Colonic mucosa (tissue), 4 donors: ENCODE results near the gene ZMIZ1. TPM values are rescaled to one million over a fixed set of nuclear protein-coding genes. Genes with fewer than 3 reads are reported as not detected.

ENCODE experiments used
- DNase-seq: peaks from one replicate; pipeline ENCODE4 v3.0.0-alpha.2; 2020
- H3K27ac ChIP-seq: fragments of 200-600 bp; one replicate; pipeline ENCODE4 v1.8.0; 2021
- H3K27me3 ChIP-seq: fragments of 200-600 bp; one replicate; pipeline ENCODE4 v1.8.0; 2021
- H3K36me3 ChIP-seq: fragments of 200-600 bp; one replicate; pipeline ENCODE4 v1.8.0; 2021
- H3K4me1 ChIP-seq: fragments of 200-600 bp; one replicate; pipeline ENCODE4 v1.8.0; 2021; ENCODE audit warnings: mild to moderate bottlenecking
- H3K4me3 ChIP-seq: fragments of 200-600 bp; one replicate; pipeline ENCODE4 v1.8.0; 2021
- H3K9ac ChIP-seq, 2 donors: one replicate each; pipeline ENCODE4 v1.7.0; 2013; ENCODE audit warnings: control low read depth in 2 of 2, low read depth in 2 of 2, low read length in 2 of 2
- H3K9me3 ChIP-seq: fragments of 200-600 bp; one replicate; pipeline ENCODE4 v1.8.0; 2021
- CTCF ChIP-seq: fragments of 200-600 bp; IDR thresholded peaks from one replicate; pipeline ENCODE4 v1.8.0; 2022; ENCODE audit warnings: antibody characterized with exemption, mild to moderate bottlenecking
- intact Hi-C: fragments of 100-400 bp; cut with DNase I; formaldehyde crosslinking; loops from one replicate; pipeline ENCODE4 v1.14.1; 2022
- total RNA-seq, 2 donors: library from RNA; stranded (reverse); fragmentation: NEBNext Ultra II Directional in 1 of 2; extraction: Animal tissue kit (Norgen Biotek cat#: 25700) in 1 of 2; gene quantifications; one replicate each; pipeline ENCODE4 v1.2.1, GENCODE V29; 2021
- donor health status: healthy.
- donor health status: DM: no; HTN: no; CAD: no.
- donor health status: DM: no; HTN: no; CAD: no.

ZMIZ1 gene
- total RNA-seq, 2 donors from 2014 or later, result 51.0 to 54.0 TPM

DNA sequence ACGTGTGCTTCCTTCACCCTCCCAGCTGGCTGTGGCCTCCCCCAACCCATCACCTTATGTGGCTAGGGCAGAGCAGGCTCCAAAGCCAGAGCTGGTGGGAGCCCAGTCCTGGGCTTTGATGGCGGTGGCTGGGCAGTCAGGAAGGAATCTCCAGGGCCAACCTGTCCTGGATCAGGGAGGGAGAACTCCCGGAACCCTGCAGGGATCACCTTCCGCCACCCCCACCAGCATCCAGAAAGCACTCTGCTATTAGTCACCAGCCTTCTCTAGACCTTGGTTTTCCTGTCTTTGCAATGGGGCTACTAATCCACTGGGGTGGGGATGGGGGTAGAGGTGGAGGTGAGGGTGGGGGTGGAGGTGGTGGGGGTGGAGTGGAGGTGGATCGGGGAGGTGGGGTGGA, 139.0 kb downstream of the ZMIZ1 start:
- no peak for TF ChIP-seq CTCF
- Histone ChIP-seq H3K4me3 (no peak overlapping the region), H3K4me1 (no peaks in the 10 kb centered on the region), H3K27me3 (no peaks in the 10 kb centered on the region), H3K9me3 (no peaks in the 10 kb centered on the region), H3K9ac (no peak overlapping the region), H3K36me3 (no peaks in the 10 kb centered on the region), H3K27ac (no peak overlapping the region)
- intact Hi-C loops, result no loop called here
- DNase-seq, result no peak

- Histone ChIP-seq H3K9me3 (no peaks in the 10 kb centered on the region), H3K4me3 (no peak overlapping the region), H3K36me3 (no peaks in the 10 kb centered on the region), H3K4me1 (no peaks in the 10 kb centered on the region), H3K9ac (no peak overlapping the region), H3K27me3 (no peaks in the 10 kb centered on the region), H3K27ac (no peak overlapping the region)
- intact Hi-C loops, result no loop called here
- DNase-seq, result no peak
- no peak for TF ChIP-seq CTCF
These were observed 139.7 kb downstream of the ZMIZ1 start for GRCh38 chr10:79208251-79208983.

GRCh38 chr10:79209340-79209739, 140.6 kb downstream of the ZMIZ1 start:
- Histone ChIP-seq H3K27me3 (no peaks in the 10 kb centered on the region), H3K4me3 (no peak overlapping the region), H3K36me3 (no peaks in the 10 kb centered on the region), H3K4me1 (no peaks in the 10 kb centered on the region), H3K9ac (no peak overlapping the region), H3K27ac (no peak overlapping the region), H3K9me3 (no peaks in the 10 kb centered on the region)
- TF ChIP-seq CTCF, result no peak
- intact Hi-C loops, result no loop called here
- DNase-seq, result no peak

- H3K4me1 ChIP-seq, result no peaks in the 10 kb centered on the region
- no peak overlapping the region for H3K9ac ChIP-seq
- no peaks in the 10 kb centered on the region for H3K36me3 ChIP-seq
- TF ChIP-seq CTCF, result no peak
- intact Hi-C loops, result no loop called here
- H3K4me3 ChIP-seq, result no peak overlapping the region
- no peak overlapping the region for H3K27ac ChIP-seq
- no peaks in the 10 kb centered on the region for H3K9me3 ChIP-seq
- DNase-seq, result no peak
- H3K27me3 ChIP-seq, result no peaks in the 10 kb centered on the region
These were observed 141.1 kb downstream of the ZMIZ1 start for GRCh38 chr10:79209831-79210230.

GRCh38 chr10:79210672-79211071, 141.9 kb downstream of the ZMIZ1 start:
- no peaks in the 10 kb centered on the region for H3K9me3 ChIP-seq
- H3K4me1 ChIP-seq, result no peaks in the 10 kb centered on the region
- no peaks in the 10 kb centered on the region for H3K27me3 ChIP-seq
- no peak overlapping the region for H3K27ac ChIP-seq
- DNase-seq, result no peak
- H3K36me3 ChIP-seq, result no peaks in the 10 kb centered on the region
- intact Hi-C loops, result no loop called here
- TF ChIP-seq CTCF, result no peak
- H3K4me3 ChIP-seq, result no peak overlapping the region
- H3K9ac ChIP-seq, result no peak overlapping the region
